ENCODE measurements around the gene TBATA. TPM values are rescaled to one million over a fixed set of nuclear protein-coding genes. Genes with fewer than 3 reads are reported as not detected.

The TBATA gene
- total and polyA plus RNA-seq, 2 of the 8 experiments (the other 6 are each of a cell fraction or from before 2014, with no cell fraction given): not detected

GRCh38 chr10:70809726-70810125, 24.5 kb upstream of the TBATA start:
- no peak for FAIRE-seq
- no peak overlapping the region for H4K8ac ChIP-seq (ENCODE audit: extremely low read depth, insufficient read depth, low read length)
- H3K9me3 ChIP-seq (ENCODE audit: insufficient read depth in 2 of 2, low read depth in 1 of 2, low read length in 1 of 2): no peaks in the 10 kb centered on the region
- H3K14ac ChIP-seq (ENCODE audit: insufficient read length): no peak overlapping the region
- DNase-seq (ENCODE audit: low read depth in 1 of 2, low spot score in 2 of 2): no peak
- no peak overlapping the region for H3K18ac ChIP-seq (ENCODE audit: extremely low read depth, low read length)
- H3K4ac ChIP-seq (replicated peaks; ENCODE audit: insufficient read length, low read depth, low read length): no peak overlapping the region
- H3K27ac ChIP-seq (ENCODE audit: low read depth, low read length): no peak overlapping the region
- POLR2A ChIA-PET (ENCODE audit: partially characterized antibody): interaction anchor here (0.9 to 1.4 kb wide), 2 partner anchors 15 to 156 kb away, joined by 3 to 4 read pairs; no protein-coding TSS in a partner anchor
- H4K5ac ChIP-seq (ENCODE audit: insufficient read length, low read depth, low read length): no peak overlapping the region
- H3K79me2 ChIP-seq (ENCODE audit: control insufficient read depth in 1 of 2, insufficient read depth in 2 of 2, low read length in 2 of 2): no peaks in the 10 kb centered on the region
- H4K20me1 ChIP-seq (replicated peaks in 1 of 2; ENCODE audit: control insufficient read depth in 1 of 2, insufficient read depth in 2 of 2, low read length in 2 of 2): no peaks in the 10 kb centered on the region
- H3K36me3 ChIP-seq (ENCODE audit: control insufficient read depth in 2 of 4, insufficient read depth in 4 of 4, low read length in 3 of 4): no peaks in the 10 kb centered on the region
- no peak overlapping the region for H3K4me3 ChIP-seq (ENCODE audit: extremely low read depth in 1 of 4, insufficient read depth in 2 of 4, low read depth in 3 of 4, low read length in 4 of 4)
- H3K23ac ChIP-seq (ENCODE audit: insufficient read length): no peak overlapping the region
- no peak overlapping the region for H2BK5ac ChIP-seq (ENCODE audit: low read depth, low read length)
- no peak overlapping the region for H3K9ac ChIP-seq (replicated peaks in 1 of 4; ENCODE audit: extremely low read depth in 1 of 4, low read depth in 3 of 4, low read length in 3 of 4)
- CTCF ChIA-PET (ENCODE audit: partially characterized antibody): interaction anchor here (0.6 to 2.9 kb wide), 5 partner anchors 11 to 259 kb away, joined by 3 to 14 read pairs (median 4); no protein-coding TSS in a partner anchor
- H3K4me2 ChIP-seq (ENCODE audit: insufficient read depth in 1 of 2, low read depth in 2 of 2, low read length in 2 of 2): no peak overlapping the region
- H3K23me2 ChIP-seq (ENCODE audit: low read depth, low read length): no peaks in the 10 kb centered on the region; the same call in 1 of the 2 replicates
- no peak overlapping the region for H3K56ac ChIP-seq (replicated peaks; ENCODE audit: insufficient read length, low read depth, low read length)
- H2BK12ac ChIP-seq (ENCODE audit: low read depth, low read length): no peak overlapping the region
- no peak overlapping the region for H2BK15ac ChIP-seq (ENCODE audit: low read length)
- H3K4me1 ChIP-seq (replicated peaks in 1 of 4; ENCODE audit: control insufficient read depth in 3 of 4, insufficient read depth in 4 of 4, low read length in 3 of 4): peaks cover 0 to 5% (median under 1%) of the 10 kb centered on the region in 4 experiments; a peak in 3 of 7 replicates
- WGBS, 2 experiments (ENCODE audit: extremely low coverage in 1 of 2, insufficient coverage in 1 of 2, insufficient read length in 1 of 2, insufficient replicate concordance in 2 of 2, low coverage in 1 of 2, low lambda C conversion rate in 2 of 2, missing lambda C conversion rate in 1 of 2): 85% methylated on average over 2 of the region's 2 CpGs; no CpG with 5 or more reads in 1 of the 2 experiments
- H2AK5ac ChIP-seq (ENCODE audit: low read depth, low read length): no peak overlapping the region
- no peak overlapping the region for H2BK20ac ChIP-seq (ENCODE audit: low read length)
- no peaks in the 10 kb centered on the region for H3K79me1 ChIP-seq (ENCODE audit: low read depth, low read length)
- H3K27me3 ChIP-seq (replicated peaks in 1 of 4; ENCODE audit: control insufficient read depth in 3 of 4, extremely low read depth in 1 of 4, insufficient read depth in 3 of 4, low read length in 3 of 4): no peaks in the 10 kb centered on the region; a peak in 1 of 7 replicates
- TF ChIP-seq KDM5A (IDR thresholded peaks at IDR 0.05; ENCODE audit: low read length) (no peak), TCF12 (IDR thresholded peaks at IDR 0.05; ENCODE audit: low read depth, low read length) (0 out of 2 replicates have a peak, but pooled peaks have one; percentile 35), TEAD4 (IDR thresholded peaks at IDR 0.05; ENCODE audit: low read depth, low read length) (peak; percentile 86)
- H2BK120ac ChIP-seq (replicated peaks; ENCODE audit: low read depth, low read length): no peak overlapping the region
- H4K91ac ChIP-seq (replicated peaks; ENCODE audit: insufficient read length, low read length): no peak overlapping the region
- no peak overlapping the region for H2AFZ ChIP-seq (ENCODE audit: low read length)

Data from H1 (cell line).